Heart right ventricle (tissue), 16 donors: Measurements from ENCODE around the gene LEKR1. TPM values are rescaled to one million over a fixed set of nuclear protein-coding genes. Genes with fewer than 3 reads are reported as not detected.

Experiments used
- ATAC-seq, 8 donors: fragments of 200-7000 bp; cut with Tn5 transposase; one replicate each; pipeline ENCODE4 v1.9.1; 2020; ENCODE audit warnings: mild to moderate bottlenecking in 8 of 8, moderate library complexity in 8 of 8, moderate number of reproducible peaks in 1 of 8
- DNase-seq, 2 donors: peaks; one replicate each; pipeline ENCODE4 v3.0.0-alpha.2; 2020
- H3K27ac ChIP-seq, 10 donors: fragments of 200-600 bp; sonication (generic) in 2 of 10; one replicate each; pipeline versions ENCODE4 v1.5.0 to v1.8.0; 2020 to 2022; ENCODE audit warnings: mild to moderate bottlenecking in 3 of 10
- H3K27me3 ChIP-seq, 7 donors: fragments of 200-600 bp; one replicate each; pipeline ENCODE4 v1.8.0; 2021 to 2022; ENCODE audit warnings: mild to moderate bottlenecking in 2 of 7
- H3K36me3 ChIP-seq, 9 donors: fragments of 200-600 bp; sonication (generic) in 1 of 9; one replicate each; pipeline versions ENCODE4 v1.5.0 to v1.8.0; 2020 to 2022; ENCODE audit warnings: mild to moderate bottlenecking in 2 of 9
- H3K4me1 ChIP-seq, 9 donors: fragments of 200-600 bp; sonication (generic) in 1 of 9; one replicate each; pipeline versions ENCODE4 v1.5.0 to v1.8.0; 2020 to 2022; ENCODE audit warnings: mild to moderate bottlenecking in 4 of 9
- H3K4me3 ChIP-seq, 10 donors: fragments of 200-600 bp; sonication (generic) in 2 of 10; one replicate each; pipeline versions ENCODE4 v1.5.0 to v1.8.0; 2020 to 2022; ENCODE audit warnings: mild to moderate bottlenecking in 7 of 10, moderate library complexity in 2 of 10
- H3K9me3 ChIP-seq, 11 donors: fragments of 200-600 bp in 10 of 11; sonication (generic) in 2 of 11; one replicate each; pipeline versions ENCODE4 v1.5.0 to v1.8.0; 2013 to 2022; ENCODE audit warnings: mild to moderate bottlenecking in 2 of 11, control low read depth in 1 of 11, moderate library complexity in 1 of 11
- CTCF ChIP-seq, 9 donors: fragments of 200-600 bp; sonication (generic) in 2 of 9; IDR thresholded peaks; one replicate each; pipeline versions ENCODE4 v1.5.0 to v1.8.0; 2021 to 2022; ENCODE audit warnings: antibody characterized with exemption in 9 of 9, mild to moderate bottlenecking in 5 of 9, moderate library complexity in 1 of 9
- WGBS, 2 donors: extraction: QIAGEN DNeasy Blood & Tissue Kit; methylation state at CpG; one replicate each; pipeline ENCODE4 v1.1.7; 2013; ENCODE audit warnings: inconsistent platforms in 1 of 2; 5-methylcytosine and 5-hydroxymethylcytosine counted together
- intact Hi-C, 10 donors: fragments of 100-400 bp; cut with DNase I; formaldehyde crosslinking; loops; one replicate each; pipeline versions ENCODE4 v1.11.1 to v1.14.2; 2022
- polyA plus RNA-seq, 2 donors: library from polyadenylated mRNA; stranded (reverse); fragments of 200-250 nt; gene quantifications; one replicate each; pipeline ENCODE4 v1.2.3, GENCODE V29; 2013
- total RNA-seq, 10 donors: library from RNA; stranded (reverse); fragmentation: NEBNext Ultra II Directional in 3 of 10; extraction: Animal tissue kit (Norgen Biotek cat#: 25700) in 3 of 10; gene quantifications; one replicate each; pipeline versions ENCODE4 v1.2.1 to v1.2.4, GENCODE V29; 2021 to 2023
- donor health status: Arrhythmogenic right ventricular cardiomyopathy.
- donor health status: ischemic (EF 13 %, LVEDD 7.1; RV severe dilation, severe dysfunction).
- donor health status: healthy with polysubstance abuse.
- donor health status: DM: no; HTN: yes; CAD: no.
- donor health status: DM: no; HTN: no; CAD: no.
- donor health status: ischemic (EF 25% LVEDD 6.9; RV normal size, moderate dysfunction).
- donor health status: ischemic (EF 25% LVEDD 5.7; RV mildly dilated, moderate dysfunction).
- donor health status: healthy.
- donor health status: DM: yes; HTN: yes; CAD: no.
- donor health status: Ischemic cardiomyopathy.
- donor health status: ischemic (EF 35%, LVEDD 5.7; RV mildly dilated, moderate dysfunction).
- donor health status: nonischemic (EF 11% LVEDD 7.7; RV severe dilation, severe dysfunction).
- donor health status: DM: yes; HTN: yes; CAD: no.
- donor health status: PGD.
- donor health status: ischemic (EF 29% LVEDD 5.4; RV normal size, mild dysfunction).
- donor health status: nonischemic (EF 23%, LVEDD 6.1; RV moderate dilation, normal function).

LEKR1 gene
- total and polyA plus RNA-seq, 12 donors: 0.17 to 3.0 (median 0.81) TPM

GRCh38 chr3:156923349-156923748 lies 97.2 kb downstream of the LEKR1 start:
- Histone ChIP-seq H3K4me3 (no peak overlapping the region), H3K36me3 (no peaks in the 10 kb centered on the region), H3K9me3 (peaks cover 0 to 28% (median 3%) of the 10 kb centered on the region in 11 donors), H3K4me1 (no peaks in the 10 kb centered on the region), H3K27ac (no peak overlapping the region), H3K27me3 (no peaks in the 10 kb centered on the region)
- no peak for ATAC-seq
- intact Hi-C loops: no loop called here
- 93 to 95% methylated on average over 1 of the region's 1 CpG for WGBS, 2 donors
- no peak for TF ChIP-seq CTCF (IDR thresholded peaks at IDR 0.05)
- DNase-seq: no peak

GRCh38 chr3:156938724-156939123 lies 112.6 kb downstream of the LEKR1 start:
- no peak for TF ChIP-seq CTCF (IDR thresholded peaks at IDR 0.05)
- Histone ChIP-seq H3K4me1 (no peaks in the 10 kb centered on the region), H3K36me3 (no peaks in the 10 kb centered on the region), H3K27me3 (peaks cover 0 to 4% (median 0%) of the 10 kb centered on the region in 7 donors), H3K4me3 (no peak overlapping the region), H3K27ac (no peak overlapping the region), H3K9me3 (no peaks in the 10 kb centered on the region)
- WGBS, 2 donors: 92 to 99% methylated on average over 2 of the region's 2 CpGs
- intact Hi-C loops: no loop called here
- no peak for ATAC-seq
- no peak for DNase-seq

GRCh38 chr3:156939315-156939714 lies 113.2 kb downstream of the LEKR1 start:
- TF ChIP-seq CTCF (IDR thresholded peaks at IDR 0.05): no peak
- H3K9me3 ChIP-seq: no peaks in the 10 kb centered on the region
- no peaks in the 10 kb centered on the region for H3K4me1 ChIP-seq
- H3K36me3 ChIP-seq: no peaks in the 10 kb centered on the region
- DNase-seq (no peak), ATAC-seq (no peak)
- H3K4me3 ChIP-seq: no peak overlapping the region
- H3K27ac ChIP-seq: no peak overlapping the region
- WGBS, 2 donors: 81 to 87% methylated on average over 1 of the region's 1 CpG
- intact Hi-C loops: no loop called here
- peaks cover 0 to 4% (median 0%) of the 10 kb centered on the region in 7 donors for H3K27me3 ChIP-seq

- intact Hi-C loops: no loop called here
- TF ChIP-seq CTCF (IDR thresholded peaks at IDR 0.05): no peak
- Histone ChIP-seq H3K36me3 (no peaks in the 10 kb centered on the region), H3K9me3 (no peaks in the 10 kb centered on the region), H3K27me3 (peaks cover 0 to 4% (median 0%) of the 10 kb centered on the region in 7 donors), H3K27ac (no peak overlapping the region), H3K4me3 (no peak overlapping the region), H3K4me1 (no peaks in the 10 kb centered on the region)
- ATAC-seq (no peak), DNase-seq (no peak)
- WGBS, 2 donors: 89 to 90% methylated on average over 4 of the region's 4 CpGs
Measured at GRCh38 chr3:156941311-156941710, 115.2 kb downstream of the LEKR1 start.
